Measurements from ENCODE around the gene GATA5.

GATA5 gene

GRCh38 chr20:62472138-62472940 lies 3.5 kb downstream of the GATA5 start:
- DNase-seq = no peak

DNA sequence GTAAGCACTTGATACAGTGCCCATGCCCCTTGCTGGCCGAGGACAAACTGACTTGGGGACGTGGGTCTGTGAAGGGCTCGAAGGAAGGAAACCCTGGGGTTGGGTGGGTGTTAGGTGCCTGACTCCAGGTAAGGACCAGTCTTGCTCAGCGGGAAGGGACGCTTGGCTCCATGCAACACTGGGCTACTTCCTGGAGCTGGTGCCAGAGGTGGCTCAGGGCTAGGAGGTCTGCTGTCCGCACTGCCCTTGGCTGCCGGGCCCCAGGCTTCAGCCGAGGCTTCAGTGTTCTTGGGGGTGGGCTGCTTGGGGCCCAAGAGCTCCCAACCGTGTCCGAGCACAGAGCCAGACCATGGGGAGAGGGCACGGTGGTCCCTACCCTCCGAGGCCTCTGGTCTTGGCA lies 5.3 kb downstream of the GATA5 start:
- no peak for DNase-seq

GRCh38 chr20:62470001-62470400 lies 5.8 kb downstream of the GATA5 start:
- no peak for DNase-seq

GRCh38 chr20:62469352-62469751 lies 6.4 kb downstream of the GATA5 start:
- no peak for DNase-seq

DNA sequence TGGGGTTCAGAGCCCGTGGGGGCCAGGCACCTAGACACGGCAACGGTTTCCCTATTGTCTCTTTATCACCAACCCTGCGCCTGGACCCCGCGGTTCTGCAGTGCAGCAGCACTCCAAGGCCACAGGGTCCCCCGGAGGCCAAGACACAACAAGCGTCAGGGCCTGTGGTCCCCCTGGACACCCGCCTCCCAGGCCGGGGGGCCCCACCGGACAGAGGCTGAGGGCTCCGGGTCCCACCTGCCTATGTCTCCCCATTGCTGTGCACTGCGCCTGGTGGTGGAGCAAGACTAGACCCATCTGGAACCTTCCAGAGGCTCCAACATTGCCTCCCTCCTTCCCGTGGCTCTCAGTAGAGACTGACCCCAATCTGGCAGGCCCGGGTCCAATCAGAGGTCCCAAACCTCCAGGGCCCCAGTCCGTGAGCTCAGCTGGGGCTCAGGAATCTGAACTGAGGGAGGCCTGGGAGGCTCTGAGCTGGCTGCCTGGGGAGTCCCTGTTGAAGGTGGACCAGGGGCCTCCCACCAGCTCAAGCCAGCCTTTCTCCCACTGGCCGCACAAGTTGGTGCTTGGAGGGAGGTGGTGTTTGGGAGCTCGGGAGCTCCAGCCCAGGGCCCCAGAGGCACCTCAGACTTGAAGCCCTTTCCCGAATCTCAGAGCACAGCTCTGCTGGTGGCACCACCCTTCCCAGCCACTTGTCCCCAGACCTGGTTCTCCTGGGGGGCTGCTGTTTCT lies 8.8 kb downstream of the GATA5 start:
- no peak for DNase-seq

DNA sequence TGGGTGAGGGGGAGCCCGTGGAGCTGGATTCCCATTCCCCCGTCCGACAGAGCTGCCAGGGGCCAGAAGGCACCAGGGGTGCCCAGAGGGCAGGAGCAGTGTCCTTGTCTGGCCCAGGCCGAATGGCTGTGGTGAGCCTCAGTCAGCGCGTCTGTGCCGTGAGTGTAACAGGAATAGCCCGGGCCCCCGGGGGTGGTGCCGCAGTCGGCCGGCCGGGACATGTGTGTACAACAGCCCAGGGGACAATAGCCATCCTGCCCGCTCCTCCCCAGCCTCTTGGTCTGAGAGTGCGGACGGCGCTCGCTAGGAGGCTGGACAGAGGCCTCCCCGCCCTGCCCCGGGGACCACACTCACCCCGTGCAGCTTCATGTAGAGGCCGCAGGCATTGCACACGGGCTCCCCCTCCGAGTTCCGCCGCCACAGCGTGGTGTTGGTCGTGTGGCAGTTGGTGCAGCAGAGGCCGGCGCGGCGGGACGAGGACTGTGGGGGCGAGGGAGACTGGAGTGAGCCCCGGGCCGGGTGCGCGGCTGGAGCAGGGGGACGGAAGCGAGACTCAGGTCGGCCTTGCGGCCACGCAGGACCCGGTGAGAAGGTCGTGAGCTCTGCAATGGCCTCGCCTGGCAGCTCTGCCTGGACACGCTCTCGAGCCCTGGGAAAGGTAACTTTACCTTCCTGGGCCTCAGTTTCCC lies 9.6 kb downstream of the GATA5 start:
- DNase-seq = no peak

DNA sequence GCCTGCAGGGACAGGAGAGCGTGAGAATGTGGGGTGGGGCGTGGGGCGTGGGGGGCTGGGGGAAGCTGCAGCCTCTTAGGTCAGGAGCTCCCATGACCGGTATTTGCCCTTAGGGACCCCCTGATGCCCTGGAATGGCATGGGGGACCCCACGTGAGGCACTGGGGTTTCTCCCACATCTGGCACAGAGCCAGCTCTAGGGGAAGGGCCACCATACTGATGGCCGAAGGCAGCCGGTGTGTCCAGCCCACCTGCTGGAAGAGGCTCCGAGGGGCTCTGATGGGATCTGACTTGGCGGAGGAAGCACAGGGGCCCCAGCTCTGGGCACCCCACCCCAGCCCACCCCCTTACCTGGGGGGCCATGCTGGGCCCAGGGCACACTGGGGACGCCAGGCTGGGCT lies 10.8 kb downstream of the GATA5 start:
- no peak for DNase-seq

DNA sequence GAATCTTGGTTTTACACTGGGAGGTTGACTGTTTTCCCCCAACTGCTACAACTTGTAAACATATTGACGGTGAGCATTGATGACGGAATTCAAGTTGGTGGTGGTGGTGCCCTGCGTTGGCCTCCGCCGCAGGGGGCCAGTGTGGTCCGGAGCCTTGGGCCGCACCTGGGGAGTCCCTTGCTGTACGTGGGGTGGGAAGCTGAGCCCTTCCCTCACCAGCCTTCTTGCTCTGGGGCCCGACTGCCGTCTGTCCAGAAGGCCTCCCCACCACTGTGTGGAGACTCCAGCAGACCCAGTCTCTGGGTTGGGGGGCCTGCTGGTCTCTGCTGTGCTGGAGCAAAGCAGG lies 11.4 kb downstream of the GATA5 start:
- DNase-seq = no peak

DNA sequence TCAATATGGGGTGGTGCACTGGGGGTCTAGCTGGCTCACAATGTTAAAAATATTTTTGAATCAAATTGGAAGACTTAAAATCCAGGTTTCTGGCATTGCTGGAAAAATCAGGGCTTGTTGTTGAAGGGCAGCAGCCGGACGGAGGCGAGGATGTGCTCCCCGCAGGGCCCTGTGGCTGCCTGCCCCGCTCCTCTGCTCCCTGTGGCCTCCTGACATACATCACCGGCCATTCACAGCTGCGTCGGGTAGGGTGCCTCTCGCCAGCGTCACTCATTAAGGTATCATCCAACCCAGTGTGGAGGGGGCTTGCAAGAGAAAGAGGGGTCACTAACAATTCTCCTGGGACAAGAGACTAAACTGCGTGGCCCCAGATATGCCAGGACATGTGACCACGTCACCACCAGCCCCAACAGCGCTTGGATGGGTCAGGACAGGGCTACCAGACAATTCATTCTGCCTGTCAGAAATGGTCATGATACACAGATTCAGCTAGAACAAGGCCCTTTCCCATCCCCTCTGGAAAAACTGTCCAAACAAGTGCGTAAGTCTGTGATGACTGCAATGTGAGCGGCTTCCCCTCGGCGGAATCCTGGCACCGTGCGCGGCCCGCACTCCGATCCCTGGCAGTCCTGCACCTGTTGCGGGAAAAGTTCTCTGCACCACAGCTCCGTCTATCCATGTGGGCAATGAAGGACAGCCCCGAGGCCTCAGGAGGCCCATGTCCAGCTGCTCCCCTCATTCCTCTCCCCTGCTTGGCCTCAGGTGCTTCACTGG lies 12.0 kb downstream of the GATA5 start:
- DNase-seq = no peak

- DNase-seq = no peak
These were observed 12.7 kb downstream of the GATA5 start for GRCh38 chr20:62462976-62463592.

GRCh38 chr20:62461834-62462233 lies 14.0 kb downstream of the GATA5 start:
- DNase-seq = no peak

GRCh38 chr20:62461157-62461556 lies 14.6 kb downstream of the GATA5 start:
- DNase-seq = no peak

- DNase-seq = no peak
These were observed 15.1 kb downstream of the GATA5 start for GRCh38 chr20:62460678-62461077.

- DNase-seq = no peak
These were observed 16.3 kb downstream of the GATA5 start for GRCh38 chr20:62459488-62459887.

- no peak for DNase-seq
These were observed 17.2 kb downstream of the GATA5 start for GRCh38 chr20:62458275-62459251.

- no peak for DNase-seq
These were observed 18.0 kb downstream of the GATA5 start for GRCh38 chr20:62457831-62458230.

GRCh38 chr20:62457098-62457497 lies 18.7 kb downstream of the GATA5 start:
- no peak for DNase-seq

- DNase-seq = no peak
These were observed 19.9 kb downstream of the GATA5 start for GRCh38 chr20:62455929-62456328.

DNA sequence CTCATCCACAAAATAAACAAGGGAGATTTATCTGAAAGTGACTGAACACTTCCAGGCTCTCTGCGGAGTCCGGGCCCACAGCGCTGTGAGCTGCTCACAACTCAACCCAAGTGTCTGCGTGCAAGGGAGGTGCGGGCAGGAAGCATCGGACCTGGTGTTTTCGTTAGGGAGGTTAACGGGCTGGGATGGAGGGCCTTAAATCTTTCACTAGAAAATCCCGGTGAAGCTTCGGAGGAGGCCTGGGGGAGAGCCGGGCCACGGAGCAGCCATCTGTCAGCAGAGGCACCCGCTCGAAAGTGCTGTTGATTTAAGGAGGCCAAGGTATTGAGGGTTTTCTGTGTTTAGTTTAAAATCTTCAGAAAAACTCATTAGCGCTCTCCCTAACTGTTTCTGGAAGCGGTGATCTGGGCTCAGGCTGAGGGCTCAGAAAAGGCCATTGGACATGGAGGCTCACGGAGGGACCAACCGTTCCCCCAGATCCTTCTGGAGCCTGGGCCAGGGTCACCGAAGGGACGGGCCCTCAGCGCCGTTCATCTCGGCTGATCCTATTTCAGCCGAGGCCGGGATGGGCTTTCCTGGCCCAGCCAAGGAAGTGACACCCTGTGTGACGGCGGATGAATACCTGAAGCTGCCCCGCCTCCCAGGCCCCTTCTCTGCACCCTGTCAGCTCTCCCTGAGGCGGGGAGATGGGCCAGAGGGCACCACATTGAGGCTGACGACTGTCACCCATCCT lies 20.7 kb downstream of the GATA5 start:
- DNase-seq = no peak

GRCh38 chr20:62453186-62453808 lies 22.5 kb downstream of the GATA5 start:
- no peak for DNase-seq

Data from suppressor macrophage treated with lipopolysaccharide for 1 hour (primary cell).